Subcutaneous adipose tissue (tissue), 4 donors: ENCODE data around the gene FBXO34. TPM values are rescaled to one million over a fixed set of nuclear protein-coding genes. Genes with fewer than 3 reads are reported as not detected.

Experiments used
- total RNA-seq, 4 donors: library from RNA; depleted of rRNA; stranded (reverse); fragments of >200 nt; gene quantifications; one replicate each; pipeline ENCODE4 v1.1.0, GENCODE V29; 2016
- TF ChIP-seq, protein P1 (sequence below): fragments of 450-650 bp; IDR thresholded peaks from one replicate; pipeline ENCODE4 v1.5.1; 2016; ENCODE audit warnings: low read depth, mild to moderate bottlenecking, control low read depth, antibody characterized with exemption, moderate library complexity

FBXO34 gene
- total RNA-seq, 4 donors from 2014 or later, result 18.4 to 23.5 (median 21.6) TPM

DNA sequence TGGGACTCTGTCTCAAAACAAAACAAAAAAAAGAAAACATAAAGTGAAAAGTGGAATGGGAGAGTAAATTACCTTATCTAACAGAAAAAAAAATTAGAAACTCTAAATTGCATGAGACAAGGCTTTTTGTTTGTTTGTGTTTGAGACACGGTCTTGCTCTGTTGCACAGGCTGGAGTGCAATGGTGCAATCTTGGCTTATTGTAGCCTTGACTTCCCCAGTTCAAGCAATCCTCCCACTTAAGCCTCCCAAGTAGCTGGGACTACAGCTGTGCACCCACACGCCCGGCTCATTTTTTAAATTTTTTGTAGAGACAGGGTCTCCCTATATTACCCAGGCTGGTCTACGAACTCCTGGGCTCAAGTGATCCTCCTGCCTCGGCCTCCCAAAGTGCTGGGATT, 17.9 kb upstream of the FBXO34 start:
- TF ChIP-seq, protein P1, sequence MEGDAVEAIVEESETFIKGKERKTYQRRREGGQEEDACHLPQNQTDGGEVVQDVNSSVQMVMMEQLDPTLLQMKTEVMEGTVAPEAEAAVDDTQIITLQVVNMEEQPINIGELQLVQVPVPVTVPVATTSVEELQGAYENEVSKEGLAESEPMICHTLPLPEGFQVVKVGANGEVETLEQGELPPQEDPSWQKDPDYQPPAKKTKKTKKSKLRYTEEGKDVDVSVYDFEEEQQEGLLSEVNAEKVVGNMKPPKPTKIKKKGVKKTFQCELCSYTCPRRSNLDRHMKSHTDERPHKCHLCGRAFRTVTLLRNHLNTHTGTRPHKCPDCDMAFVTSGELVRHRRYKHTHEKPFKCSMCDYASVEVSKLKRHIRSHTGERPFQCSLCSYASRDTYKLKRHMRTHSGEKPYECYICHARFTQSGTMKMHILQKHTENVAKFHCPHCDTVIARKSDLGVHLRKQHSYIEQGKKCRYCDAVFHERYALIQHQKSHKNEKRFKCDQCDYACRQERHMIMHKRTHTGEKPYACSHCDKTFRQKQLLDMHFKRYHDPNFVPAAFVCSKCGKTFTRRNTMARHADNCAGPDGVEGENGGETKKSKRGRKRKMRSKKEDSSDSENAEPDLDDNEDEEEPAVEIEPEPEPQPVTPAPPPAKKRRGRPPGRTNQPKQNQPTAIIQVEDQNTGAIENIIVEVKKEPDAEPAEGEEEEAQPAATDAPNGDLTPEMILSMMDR, result no peak

DNA sequence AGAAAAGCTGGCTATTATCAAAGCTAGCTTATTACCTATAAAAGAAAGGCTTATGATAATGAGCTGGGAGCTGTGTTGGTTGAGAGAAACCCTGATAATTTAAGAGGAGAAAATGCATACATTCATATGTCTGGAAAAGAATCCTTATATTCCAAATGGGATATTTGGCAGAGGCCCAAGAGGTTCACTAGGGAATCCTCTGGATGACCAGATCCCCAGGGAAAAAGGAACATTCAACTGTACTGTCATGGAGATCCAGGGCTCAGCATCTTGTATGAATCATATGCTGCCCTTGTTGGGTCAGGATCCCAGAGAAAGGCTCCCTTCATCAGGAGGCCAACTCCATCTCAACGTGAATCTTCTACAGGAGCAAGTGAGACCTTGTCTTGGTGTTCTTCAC, 16.6 kb upstream of the FBXO34 start:
- TF ChIP-seq, protein P1, result no peak

DNA sequence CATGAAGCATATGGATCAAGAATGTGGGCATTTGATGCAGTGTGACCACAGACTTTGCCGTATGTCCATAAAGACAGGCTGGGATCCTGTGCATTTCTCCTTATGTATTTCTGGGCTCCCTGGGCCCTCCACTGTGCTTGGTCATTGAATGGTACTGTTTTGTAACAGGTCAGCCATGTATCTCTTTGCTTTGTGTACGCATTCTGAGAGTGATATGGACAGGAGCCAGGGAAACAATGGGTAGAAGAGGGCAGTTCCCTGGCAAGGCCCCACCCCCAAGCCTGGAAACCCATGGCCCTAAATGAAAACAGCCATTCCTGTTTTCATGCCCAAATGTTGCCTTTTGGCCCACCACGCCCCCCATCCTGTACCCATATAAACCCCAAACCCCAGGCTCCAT, 15.2 kb upstream of the FBXO34 start:
- TF ChIP-seq, protein P1, result no peak

DNA sequence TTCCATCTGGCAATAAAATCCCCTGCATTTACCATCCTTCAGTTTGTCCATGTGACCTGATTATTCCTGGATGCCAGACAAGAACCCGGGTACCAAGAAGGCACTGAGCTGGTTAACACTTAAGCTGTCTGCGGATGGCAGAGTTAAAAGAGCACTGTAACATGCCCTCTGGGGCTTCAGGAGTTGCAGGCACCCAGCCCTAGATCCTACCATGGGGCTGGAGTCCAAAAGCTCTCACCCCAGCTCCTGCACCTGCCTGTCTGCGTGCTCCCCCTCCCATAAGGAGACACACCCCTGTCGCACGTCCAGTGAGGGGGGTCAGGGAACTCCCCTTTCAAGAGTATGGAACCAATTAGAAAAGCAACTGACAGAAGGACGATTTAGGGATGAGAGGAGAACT, 14.6 kb upstream of the FBXO34 start:
- TF ChIP-seq, protein P1, result no peak

DNA sequence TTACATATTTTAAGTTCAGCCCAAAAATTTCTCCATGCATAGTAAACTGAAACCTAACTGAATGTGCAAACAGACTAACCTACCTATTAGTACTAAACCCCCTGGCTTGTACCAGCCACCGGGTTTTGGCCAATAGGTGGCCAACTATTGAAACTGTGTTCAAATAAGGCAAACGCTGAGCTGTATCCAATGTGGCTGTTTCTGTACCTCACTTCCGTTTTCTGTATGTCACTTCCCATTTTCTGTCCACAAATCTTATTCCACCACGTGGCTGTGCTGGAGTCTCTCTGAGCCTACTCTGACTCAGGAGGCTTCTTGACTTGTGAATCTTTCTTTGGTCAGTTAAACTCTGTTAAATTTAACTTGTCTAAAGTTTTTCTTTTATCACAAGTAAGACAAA, 6.0 kb upstream of the FBXO34 start:
- TF ChIP-seq, protein P1, result no peak

DNA sequence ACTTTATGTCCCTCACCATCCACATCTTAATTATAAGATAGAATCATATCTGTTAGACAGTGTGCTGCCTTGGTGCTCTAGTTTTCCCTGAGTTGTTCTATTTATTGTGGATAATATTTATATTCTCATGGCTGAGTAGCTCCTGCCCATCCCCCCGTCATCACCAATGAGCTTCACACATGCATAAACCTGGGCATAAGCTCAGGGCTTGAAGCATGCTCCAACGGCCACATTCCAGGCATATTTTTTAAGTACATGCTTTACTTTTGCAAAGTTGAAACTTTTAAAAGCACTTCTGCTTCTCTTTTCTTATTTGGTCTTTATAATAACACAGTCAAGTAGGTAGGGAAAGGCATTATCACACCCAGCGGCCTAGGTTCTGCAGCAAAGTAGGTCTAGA, 3.4 kb upstream of the FBXO34 start:
- TF ChIP-seq, protein P1, result no peak

DNA sequence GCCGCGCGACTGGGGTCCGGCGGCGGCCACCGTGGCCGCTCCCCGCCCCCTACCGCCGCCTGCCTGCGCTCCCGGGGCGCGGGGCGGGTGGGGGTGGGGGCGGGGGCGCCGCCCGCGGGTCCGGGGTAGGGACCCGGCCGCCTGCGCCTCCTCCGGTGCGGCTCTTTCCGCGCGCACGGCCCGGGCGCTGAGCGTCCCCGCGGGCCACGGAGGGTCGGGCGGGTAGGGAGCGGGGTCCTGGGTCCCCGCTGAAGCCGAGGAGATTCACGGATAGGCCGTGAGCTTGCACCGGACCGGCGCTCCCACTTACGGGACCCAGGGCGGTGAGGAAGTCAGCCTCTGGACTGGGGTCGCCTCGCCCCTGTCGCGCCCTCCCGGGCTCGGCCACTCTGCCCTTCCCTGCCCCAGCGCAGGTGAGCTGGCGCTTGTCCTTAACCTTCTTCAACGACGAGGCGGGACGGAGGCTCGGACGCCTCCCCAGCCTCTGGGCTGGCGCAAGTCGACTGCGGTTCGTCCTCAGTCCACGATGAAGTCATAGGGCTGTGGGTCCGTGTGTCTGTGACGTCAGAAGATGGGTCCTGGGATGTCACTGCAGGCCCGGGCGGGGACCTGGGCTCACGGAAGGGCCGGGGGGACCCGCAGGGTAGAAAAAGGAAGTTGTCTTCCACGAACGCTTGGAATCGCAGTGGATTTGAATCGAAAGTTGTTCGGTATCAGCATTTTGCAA, 514 bp downstream of the FBXO34 start:
- TF ChIP-seq, protein P1, result no peak
